Endometrial microvascular endothelial cells (primary cell): ENCODE results near the gene EXOC4. TPM values are rescaled to one million over a fixed set of nuclear protein-coding genes. Genes with fewer than 3 reads are reported as not detected.
"Not testable (repeated sequence)": the region's sequence is repeated elsewhere in the genome, so short reads cannot be mapped to it uniquely, and the experiment has no call there.

ENCODE experiments used
- in situ Hi-C: cut with HindIII; loops from 2 replicates; pipeline ENCODE4 v1.10.0; 2017; ENCODE audit warnings: low sequenced_read_pairs, low pct_unique_long_range_greater_than_20kb; ENCODE audit errors: inconsistent ontology term
- total RNA-seq: library from RNA; depleted of rRNA; stranded (reverse); fragments of >200 nt; gene quantifications from one replicate; pipeline ENCODE4 v1.2.3, GENCODE V29; 2015; ENCODE audit errors: inconsistent ontology term

EXOC4 gene
- total RNA-seq, 1 donor from 2014 or later: 38.5 TPM

GRCh38 chr7:133618970-133619369, 366.1 kb downstream of the EXOC4 start:
- in situ Hi-C loops: no loop called here

GRCh38 chr7:133619491-133619890, 366.6 kb downstream of the EXOC4 start:
- in situ Hi-C loops: no loop called here

GRCh38 chr7:133623721-133624120, 370.8 kb downstream of the EXOC4 start:
- in situ Hi-C loops: no loop called here

DNA sequence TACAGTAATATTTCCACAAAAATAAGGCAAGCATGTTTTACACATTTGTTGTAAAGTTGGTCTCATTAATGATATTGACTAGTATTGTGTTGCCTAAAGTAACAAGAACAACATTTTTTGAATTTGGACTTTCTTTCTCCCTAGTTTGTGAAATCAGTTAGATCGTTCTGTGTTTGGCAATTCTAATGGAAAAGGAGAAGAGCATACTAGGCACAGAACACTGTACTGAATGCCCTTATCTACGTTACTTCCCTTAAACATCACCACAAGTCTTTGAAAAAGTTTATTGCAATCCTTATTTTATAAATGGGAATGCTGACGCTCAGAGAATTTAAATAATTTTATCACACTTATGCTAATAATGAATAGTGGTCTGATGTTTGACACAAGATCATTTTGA, 372.2 kb downstream of the EXOC4 start:
- in situ Hi-C loops: no loop called here

DNA sequence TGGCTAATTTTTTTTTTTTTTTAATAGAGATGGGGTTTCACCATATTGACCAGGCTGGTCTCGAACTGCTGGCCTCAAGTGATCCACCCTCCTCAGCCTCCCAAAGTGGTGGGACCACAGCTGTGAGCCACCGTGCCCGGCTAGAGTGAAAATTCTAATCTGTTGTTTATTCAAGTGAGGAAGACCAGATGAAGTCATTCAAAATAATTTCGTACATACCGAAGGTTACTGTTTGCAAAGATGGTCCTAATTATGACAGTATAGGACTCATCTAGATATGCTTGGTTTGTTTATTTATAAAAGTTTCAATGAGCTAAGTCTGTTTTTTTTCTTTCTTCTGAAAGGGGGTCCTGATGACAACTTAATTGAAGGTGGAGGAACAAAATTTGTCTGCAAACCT, 376.8 kb downstream of the EXOC4 start:
- in situ Hi-C loops: no loop called here

DNA sequence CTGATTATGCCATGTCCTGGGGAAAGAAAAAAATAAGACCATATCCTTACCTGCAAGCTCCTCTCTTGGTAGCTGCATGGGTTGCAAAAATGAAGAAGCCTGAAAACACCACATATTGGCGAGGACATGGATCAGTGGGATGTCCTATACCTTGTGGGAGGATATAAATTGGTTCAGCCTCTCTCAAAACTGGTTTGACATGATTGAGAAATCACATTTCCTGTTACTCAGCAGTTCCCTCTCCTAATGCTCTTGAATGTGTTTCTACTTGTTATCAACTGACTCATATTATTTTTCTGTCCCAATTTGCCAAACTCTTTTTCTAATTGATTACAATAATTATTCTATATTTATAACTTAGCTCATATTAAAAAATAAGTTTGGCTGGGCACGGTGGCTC, 380.2 kb downstream of the EXOC4 start:
- in situ Hi-C loops: no loop called here

DNA sequence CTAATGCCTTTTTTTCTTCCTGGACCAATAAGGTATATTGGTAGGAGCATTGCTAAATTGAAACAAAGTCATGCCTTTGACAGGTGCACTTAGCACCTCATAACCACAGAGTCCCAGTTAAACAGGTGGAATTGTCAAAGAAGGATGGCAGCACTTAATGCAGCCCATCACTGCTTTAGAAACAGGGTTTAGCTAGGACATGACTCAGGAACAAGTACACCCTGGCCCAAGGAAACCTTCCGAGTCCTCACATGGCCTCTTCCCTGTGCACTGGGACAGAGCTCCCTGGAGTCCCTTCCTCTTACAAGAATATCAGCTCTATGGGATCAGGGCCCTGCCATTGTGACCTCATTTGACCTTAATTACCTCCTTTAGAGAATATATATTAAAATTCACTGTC, 382.7 kb downstream of the EXOC4 start:
- in situ Hi-C loops: no loop called here

DNA sequence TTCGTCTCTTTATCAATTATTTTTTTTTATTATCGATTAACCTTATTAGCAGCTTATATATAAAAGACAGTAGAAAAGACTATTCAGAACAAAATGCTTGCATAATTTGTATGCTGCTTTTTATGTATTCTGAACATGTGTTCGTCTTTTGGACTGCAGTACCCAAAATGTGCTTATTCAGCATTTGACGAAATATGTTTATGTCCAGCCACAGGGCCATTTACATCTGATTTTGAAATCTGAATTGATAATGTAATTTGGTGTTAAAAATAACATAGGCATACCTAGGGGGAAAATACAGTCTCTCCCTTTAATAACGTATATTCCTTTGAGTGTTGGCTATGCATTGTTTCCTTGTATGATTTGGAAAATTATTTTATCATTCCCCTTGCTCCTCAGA, 386.0 kb downstream of the EXOC4 start:
- in situ Hi-C loops: no loop called here

DNA sequence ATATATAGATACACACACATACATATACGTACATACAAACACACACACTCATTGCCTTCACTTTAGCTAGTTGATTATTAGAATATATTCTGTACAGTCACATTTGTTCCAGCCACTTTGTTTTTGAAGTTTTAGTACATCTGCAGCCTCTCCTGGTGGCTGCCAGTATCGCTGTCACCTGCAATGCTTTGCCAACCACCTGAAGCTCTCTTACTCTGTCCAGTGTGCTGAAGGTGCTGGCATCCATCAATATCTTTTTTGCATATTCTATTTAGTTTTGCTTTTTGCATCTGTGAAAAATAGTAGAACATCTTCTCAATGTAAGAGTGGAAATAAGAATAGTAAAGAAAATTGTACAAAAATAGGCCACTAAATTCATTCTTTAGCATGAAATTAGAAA, 388.6 kb downstream of the EXOC4 start:
- in situ Hi-C loops: no loop called here

DNA sequence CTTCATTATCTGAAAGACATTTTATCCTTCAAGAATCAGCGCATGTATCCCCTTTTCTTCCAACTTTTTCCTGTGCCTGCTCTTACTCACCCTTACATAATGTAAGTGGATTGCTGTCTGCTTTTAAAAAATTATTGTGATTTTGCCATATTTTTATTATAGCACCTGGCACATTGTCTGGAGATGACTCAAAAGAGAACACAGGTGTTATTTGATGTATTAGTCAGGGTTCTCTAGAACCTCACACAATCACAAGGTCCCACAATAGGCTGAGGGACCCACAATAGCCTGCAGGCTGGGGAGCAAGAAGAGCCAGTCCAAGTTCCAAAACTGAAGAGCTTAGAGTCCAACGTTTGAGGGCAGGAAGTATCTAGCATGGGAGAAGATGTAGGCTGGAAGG, 390.0 kb downstream of the EXOC4 start:
- in situ Hi-C loops: no loop called here

DNA sequence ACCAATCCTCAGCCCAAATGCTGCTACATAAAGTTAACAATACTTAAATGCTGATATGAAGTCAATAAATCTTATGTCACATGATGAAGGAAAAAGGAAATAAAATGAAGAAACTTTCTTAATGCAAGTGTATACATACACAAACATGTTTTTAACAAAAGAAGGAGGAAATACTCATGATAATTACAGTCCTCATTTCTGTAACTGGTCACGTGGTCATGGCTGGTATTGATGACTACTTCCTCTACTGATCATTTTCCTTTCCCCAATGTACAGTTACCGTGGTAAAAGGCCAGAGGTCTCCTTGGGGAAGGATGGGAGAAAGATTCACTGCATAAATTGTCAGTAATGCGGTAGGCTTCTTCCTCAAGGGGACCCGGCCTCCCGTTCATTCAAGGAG, 390.8 kb downstream of the EXOC4 start:
- in situ Hi-C loops: not testable (repeated sequence)

GRCh38 chr7:133645884-133646391, 393.1 kb downstream of the EXOC4 start:
- in situ Hi-C loops: no loop called here

GRCh38 chr7:133646472-133647315, 393.8 kb downstream of the EXOC4 start:
- in situ Hi-C loops: no loop called here

- in situ Hi-C loops: no loop called here
These were observed 396.7 kb downstream of the EXOC4 start for GRCh38 chr7:133649593-133649992.

DNA sequence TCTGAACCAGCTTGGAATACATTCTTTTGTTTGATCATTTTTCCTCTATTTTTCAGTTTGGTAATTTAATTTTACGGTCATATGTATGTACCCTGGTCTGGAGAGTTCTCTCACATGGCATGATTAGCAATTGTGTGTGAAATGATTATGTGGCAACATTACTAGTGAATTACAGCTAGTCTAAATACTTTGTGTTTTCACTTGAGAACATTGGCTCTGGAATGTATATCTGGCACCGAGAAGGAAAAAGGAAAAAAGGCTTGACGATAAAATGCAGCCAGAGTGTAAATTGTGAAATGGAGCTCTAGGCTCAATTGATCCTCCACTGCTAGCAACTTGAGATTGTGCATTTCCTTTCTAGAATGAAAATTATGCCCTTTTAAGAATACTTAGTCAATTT, 397.2 kb downstream of the EXOC4 start:
- in situ Hi-C loops: no loop called here

- in situ Hi-C loops: no loop called here
These were observed 397.8 kb downstream of the EXOC4 start for GRCh38 chr7:133650487-133651300.

GRCh38 chr7:133652547-133652946, 399.7 kb downstream of the EXOC4 start:
- in situ Hi-C loops: no loop called here

- in situ Hi-C loops: no loop called here
These were observed 401.7 kb downstream of the EXOC4 start for GRCh38 chr7:133654547-133654946.

DNA sequence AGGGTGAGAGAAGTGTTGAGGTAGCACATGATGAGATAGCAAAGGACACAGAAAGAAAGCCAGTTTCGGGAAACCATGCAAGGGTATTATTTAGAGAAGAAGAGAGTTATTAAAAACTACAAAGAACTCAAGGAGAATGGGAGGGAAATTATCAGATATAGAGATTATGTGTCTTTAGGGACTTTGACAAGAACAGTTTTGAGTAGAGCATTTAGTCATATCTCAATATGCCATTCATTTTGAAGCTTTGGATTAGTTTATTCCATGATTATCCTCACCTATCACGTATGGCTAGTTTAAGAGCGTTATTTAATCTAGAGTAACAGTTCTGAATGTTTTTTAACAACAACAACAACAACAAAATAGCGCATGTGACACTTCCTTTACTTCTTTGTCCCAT, 409.4 kb downstream of the EXOC4 start:
- in situ Hi-C loops: no loop called here

DNA sequence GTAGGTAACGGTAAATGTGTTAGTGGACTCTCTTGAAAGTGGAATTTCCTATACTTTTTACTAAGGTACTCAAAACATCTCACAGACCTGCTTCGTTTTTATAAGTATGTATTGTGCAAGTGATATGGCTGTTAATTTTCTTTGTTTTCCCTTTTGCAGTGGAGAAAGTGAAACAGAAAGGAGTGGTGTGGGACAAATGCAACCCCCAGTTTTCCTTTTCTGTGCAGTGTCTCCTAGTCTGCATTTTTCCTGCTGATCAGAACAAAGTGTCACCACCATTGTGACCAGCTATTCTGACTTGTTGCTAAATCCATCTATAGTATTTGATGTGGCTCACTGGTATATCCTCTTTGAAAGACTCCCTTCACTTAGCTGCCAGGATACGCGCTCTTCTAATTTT, 410.0 kb downstream of the EXOC4 start:
- in situ Hi-C loops: no loop called here
